Stimulated activated CD4-positive, alpha-beta T cell treated with anti-CD3 and anti-CD28 coated beads, TNF-alpha, amount 100 ng/mL, for 24 hours (primary cell): ENCODE results near the gene SPIRE2.
A peak's percentile ranks its signal among the peaks of the same experiment; 100 is the strongest.

Source experiments
- DNase-seq, 3 experiments: peaks; one replicate each; pipeline ENCODE4 v3.0.0-alpha.2; 2020; ENCODE audit warnings: low read depth in 3 of 3

SPIRE2 gene

GRCh38 chr16:89893642-89894548 is 65.6 kb downstream of the SPIRE2 start:
- DNase-seq: no peak

- no peak for DNase-seq
Observed at GRCh38 chr16:89895482-89896250, 67.4 kb downstream of the SPIRE2 start.

GRCh38 chr16:89897204-89897603 is 68.9 kb downstream of the SPIRE2 start:
- no peak for DNase-seq

- DNase-seq: no peak
Observed at GRCh38 chr16:89898201-89898967, 70.1 kb downstream of the SPIRE2 start.

GRCh38 chr16:89899879-89900481 is 71.7 kb downstream of the SPIRE2 start:
- DNase-seq: no peak

- DNase-seq: no peak
Observed at GRCh38 chr16:89900885-89901284, 72.6 kb downstream of the SPIRE2 start.

- DNase-seq: no peak
Observed at GRCh38 chr16:89902980-89903379, 74.7 kb downstream of the SPIRE2 start.

GRCh38 chr16:89903908-89904515 is 75.7 kb downstream of the SPIRE2 start:
- DNase-seq: no peak

- DNase-seq: no peak
Observed at GRCh38 chr16:89904606-89905510, 76.6 kb downstream of the SPIRE2 start.

GRCh38 chr16:89905511-89906139 is 77.3 kb downstream of the SPIRE2 start:
- DNase-seq: no peak

- no peak for DNase-seq
Observed at GRCh38 chr16:89906140-89907025, 78.1 kb downstream of the SPIRE2 start.

- no peak for DNase-seq
Observed at GRCh38 chr16:89907055-89907814, 79.0 kb downstream of the SPIRE2 start.

- DNase-seq: no peak
Observed at GRCh38 chr16:89908236-89908635, 80.0 kb downstream of the SPIRE2 start.

GRCh38 chr16:89909777-89910716 is 81.8 kb downstream of the SPIRE2 start:
- peak; percentile 40 to 71 (median 54) for DNase-seq

GRCh38 chr16:89910717-89911354 is 82.6 kb downstream of the SPIRE2 start:
- DNase-seq: no peak

GRCh38 chr16:89911375-89911774 is 83.1 kb downstream of the SPIRE2 start:
- no peak for DNase-seq
